Measurements from ENCODE around the gene PITPNM3. TPM values are rescaled to one million over a fixed set of nuclear protein-coding genes. Genes with fewer than 3 reads are reported as not detected.
"Not testable (repeated sequence)": the region's sequence is repeated elsewhere in the genome, so short reads cannot be mapped to it uniquely, and the experiment has no call there.

PITPNM3 gene
- total RNA-seq: 0.15 and 0.82 TPM in 2 replicates

- no peak for DNase-seq (ENCODE audit: extremely low read depth, low read depth, low spot score)
Observed at GRCh38 chr17:6556121-6557039, at the start of gene PITPNM3. PITPNM3 (minus strand) TSS chr17:6556555; CDS start chr17:6556406, 149 bp downstream.

GRCh38 chr17:6605142-6605541 lies 48.8 kb upstream of the PITPNM3 start:
- DNase-seq (ENCODE audit: extremely low read depth, low read depth, low spot score): no peak

GRCh38 chr17:6603744-6604325 lies 47.5 kb upstream of the PITPNM3 start:
- DNase-seq (ENCODE audit: extremely low read depth, low read depth, low spot score): no peak

GRCh38 chr17:6602141-6602540 lies 45.8 kb upstream of the PITPNM3 start:
- no peak for DNase-seq (ENCODE audit: extremely low read depth, low read depth, low spot score)

GRCh38 chr17:6599364-6599763 lies 43.0 kb upstream of the PITPNM3 start:
- DNase-seq (ENCODE audit: extremely low read depth, low read depth, low spot score): no peak

GRCh38 chr17:6597727-6598126 lies 41.4 kb upstream of the PITPNM3 start:
- no peak for DNase-seq (ENCODE audit: extremely low read depth, low read depth, low spot score)

GRCh38 chr17:6596941-6597340 lies 40.6 kb upstream of the PITPNM3 start:
- no peak for DNase-seq (ENCODE audit: extremely low read depth, low read depth, low spot score)

GRCh38 chr17:6596511-6596910 lies 40.2 kb upstream of the PITPNM3 start:
- DNase-seq (ENCODE audit: extremely low read depth, low read depth, low spot score): no peak

- DNase-seq (ENCODE audit: extremely low read depth, low read depth, low spot score): no peak
Observed at GRCh38 chr17:6596081-6596480, 39.7 kb upstream of the PITPNM3 start.

GRCh38 chr17:6593371-6593770 lies 37.0 kb upstream of the PITPNM3 start:
- not testable (repeated sequence) for DNase-seq (ENCODE audit: extremely low read depth, low read depth, low spot score)

- DNase-seq (ENCODE audit: extremely low read depth, low read depth, low spot score): no peak
Observed at GRCh38 chr17:6592173-6592572, 35.8 kb upstream of the PITPNM3 start.

GRCh38 chr17:6591599-6592158 lies 35.3 kb upstream of the PITPNM3 start:
- no peak for DNase-seq (ENCODE audit: extremely low read depth, low read depth, low spot score)

- no peak for DNase-seq (ENCODE audit: extremely low read depth, low read depth, low spot score)
Observed at GRCh38 chr17:6589266-6589946, 33.1 kb upstream of the PITPNM3 start.

- DNase-seq (ENCODE audit: extremely low read depth, low read depth, low spot score): no peak
Observed at GRCh38 chr17:6588165-6588564, 31.8 kb upstream of the PITPNM3 start.

GRCh38 chr17:6587310-6587709 lies 31.0 kb upstream of the PITPNM3 start:
- no peak for DNase-seq (ENCODE audit: extremely low read depth, low read depth, low spot score)

- no peak for DNase-seq (ENCODE audit: extremely low read depth, low read depth, low spot score)
Observed at GRCh38 chr17:6583411-6583810, 27.1 kb upstream of the PITPNM3 start.

- DNase-seq (ENCODE audit: extremely low read depth, low read depth, low spot score): no peak
Observed at GRCh38 chr17:6580625-6581024, 24.3 kb upstream of the PITPNM3 start.

- no peak for DNase-seq (ENCODE audit: extremely low read depth, low read depth, low spot score)
Observed at GRCh38 chr17:6578491-6578890, 22.1 kb upstream of the PITPNM3 start.

GRCh38 chr17:6577686-6578263 lies 21.4 kb upstream of the PITPNM3 start:
- DNase-seq (ENCODE audit: extremely low read depth, low read depth, low spot score): no peak

- DNase-seq (ENCODE audit: extremely low read depth, low read depth, low spot score): no peak
Observed at GRCh38 chr17:6576038-6576785, 19.9 kb upstream of the PITPNM3 start.

Data from glomerular endothelial cell (primary cell).